Measurements from ENCODE around the gene MPO.
A peak's percentile ranks its signal among the peaks of the same experiment; 100 is the strongest.

The MPO gene

DNA sequence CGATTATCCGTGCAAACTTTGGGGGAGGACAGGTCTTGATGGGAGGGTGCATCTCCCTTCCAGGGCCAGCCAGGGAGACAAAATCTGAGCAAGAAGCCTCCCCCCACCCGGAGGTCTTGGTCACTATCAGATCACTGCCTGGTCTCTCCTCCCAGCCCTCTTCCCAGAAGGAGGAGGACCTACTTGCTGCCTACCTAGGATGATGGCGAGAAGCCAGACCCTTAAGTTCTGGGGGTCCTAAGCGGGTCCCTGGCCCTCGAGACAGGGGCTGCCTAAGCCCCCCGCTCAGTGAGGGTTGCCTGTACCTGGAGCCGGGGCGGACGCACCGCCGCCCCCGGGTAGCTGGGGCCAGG is 43.3 kb upstream of the MPO start:
- no peaks in the 10 kb centered on the region for H3K27me3 ChIP-seq (ENCODE audit: low read depth, low read length)
- H3K36me3 ChIP-seq (ENCODE audit: control insufficient read depth in 1 of 2, insufficient read depth in 2 of 2, low read length in 2 of 2): peaks cover 0 to 10% of the 10 kb centered on the region in 2 donors
- no peaks in the 10 kb centered on the region for H3K9me3 ChIP-seq (ENCODE audit: control insufficient read depth in 1 of 2, low read length in 2 of 2)
- H3K27ac ChIP-seq (ENCODE audit: low read length): no peak overlapping the region
- H3K4me3 ChIP-seq (ENCODE audit: low read depth in 1 of 2, low read length in 2 of 2): peak overlapping the region; percentile 50 to 86
- peaks cover 4 to 27% of the 10 kb centered on the region in 2 donors for H3K4me1 ChIP-seq (ENCODE audit: control insufficient read depth in 1 of 2, insufficient read depth in 2 of 2, low read length in 2 of 2)

DNA sequence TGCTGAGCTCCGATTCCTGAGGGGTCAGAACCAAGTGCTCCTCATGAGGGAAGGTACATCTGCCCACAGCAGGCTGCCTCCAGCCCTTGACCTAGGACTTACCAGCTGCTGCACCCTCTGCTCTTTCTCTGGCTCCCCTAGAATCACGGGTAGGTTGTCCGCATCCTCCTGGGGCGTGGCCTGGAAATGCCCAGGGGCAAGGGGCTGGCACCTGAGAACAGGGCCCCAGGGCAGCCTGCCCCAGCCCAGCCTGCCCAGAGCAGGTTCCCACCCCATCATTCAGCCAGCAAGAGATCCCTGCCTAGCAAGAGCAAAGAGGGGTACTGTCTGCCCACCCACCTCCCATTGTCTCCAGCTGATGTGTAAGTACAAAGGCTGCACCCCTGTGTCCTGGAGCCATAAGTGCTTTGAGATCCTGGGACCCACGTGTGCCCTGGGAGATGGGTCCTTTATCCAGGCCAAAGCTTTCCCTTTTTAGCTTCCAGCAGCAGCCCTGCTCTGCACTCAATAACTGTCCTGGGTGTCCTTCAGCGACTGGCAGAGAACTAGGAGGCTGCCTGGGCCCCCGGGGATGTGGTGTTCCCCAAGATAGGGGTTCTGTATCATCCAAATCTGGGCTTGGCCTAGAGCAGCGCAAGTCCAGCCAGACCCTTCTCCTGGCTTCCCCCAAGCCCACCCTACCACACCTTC is 42.8 kb upstream of the MPO start:
- Histone ChIP-seq H3K4me3 (ENCODE audit: low read depth in 1 of 2, low read length in 2 of 2) (peak overlapping the region; percentile 50 to 86), H3K4me1 (ENCODE audit: control insufficient read depth in 1 of 2, insufficient read depth in 2 of 2, low read length in 2 of 2) (peaks cover 4 to 27% of the 10 kb centered on the region in 2 donors), H3K36me3 (ENCODE audit: control insufficient read depth in 1 of 2, insufficient read depth in 2 of 2, low read length in 2 of 2) (peaks cover 0 to 10% of the 10 kb centered on the region in 2 donors), H3K9me3 (ENCODE audit: control insufficient read depth in 1 of 2, low read length in 2 of 2) (no peaks in the 10 kb centered on the region), H3K27me3 (ENCODE audit: low read depth, low read length) (no peaks in the 10 kb centered on the region), H3K27ac (ENCODE audit: low read length) (no peak overlapping the region)

DNA sequence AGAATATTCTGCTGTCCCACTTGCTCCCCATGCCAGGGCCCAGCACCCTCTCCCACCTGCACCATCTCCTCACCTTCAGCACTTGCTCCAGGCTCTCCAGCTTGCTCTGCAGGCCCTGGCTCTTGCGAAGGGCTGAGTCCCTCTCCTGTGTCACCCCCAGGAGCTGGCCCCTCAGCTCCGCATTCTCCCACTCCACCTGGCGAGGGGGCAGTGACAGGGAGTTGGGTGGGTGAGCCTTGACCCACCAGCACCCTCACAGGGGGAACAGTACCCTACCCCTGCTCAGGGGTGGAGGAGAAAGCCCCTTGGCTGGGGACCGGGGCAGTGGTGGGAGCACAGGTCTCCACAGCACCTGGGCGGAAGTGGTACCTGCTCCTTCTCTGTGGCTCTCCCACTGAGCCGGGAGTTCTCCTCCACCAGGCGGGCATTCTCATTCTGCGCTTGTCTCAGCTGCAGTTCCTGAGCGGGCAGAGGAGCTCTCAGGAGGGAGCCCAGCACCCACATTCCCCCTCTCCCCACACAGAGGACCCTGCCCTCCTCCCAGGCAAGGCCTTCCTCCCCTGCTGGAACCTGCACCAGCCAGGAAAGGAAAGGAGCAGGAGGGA is 41.9 kb upstream of the MPO start:
- Histone ChIP-seq H3K36me3 (ENCODE audit: control insufficient read depth in 1 of 2, insufficient read depth in 2 of 2, low read length in 2 of 2) (peaks cover 0 to 10% of the 10 kb centered on the region in 2 donors), H3K4me3 (ENCODE audit: low read depth in 1 of 2, low read length in 2 of 2) (no peak overlapping the region), H3K9me3 (ENCODE audit: control insufficient read depth in 1 of 2, low read length in 2 of 2) (no peaks in the 10 kb centered on the region), H3K27me3 (ENCODE audit: low read depth, low read length) (no peaks in the 10 kb centered on the region), H3K4me1 (ENCODE audit: control insufficient read depth in 1 of 2, insufficient read depth in 2 of 2, low read length in 2 of 2) (peaks cover 4 to 24% of the 10 kb centered on the region in 2 donors), H3K27ac (ENCODE audit: low read length) (no peak overlapping the region)

DNA sequence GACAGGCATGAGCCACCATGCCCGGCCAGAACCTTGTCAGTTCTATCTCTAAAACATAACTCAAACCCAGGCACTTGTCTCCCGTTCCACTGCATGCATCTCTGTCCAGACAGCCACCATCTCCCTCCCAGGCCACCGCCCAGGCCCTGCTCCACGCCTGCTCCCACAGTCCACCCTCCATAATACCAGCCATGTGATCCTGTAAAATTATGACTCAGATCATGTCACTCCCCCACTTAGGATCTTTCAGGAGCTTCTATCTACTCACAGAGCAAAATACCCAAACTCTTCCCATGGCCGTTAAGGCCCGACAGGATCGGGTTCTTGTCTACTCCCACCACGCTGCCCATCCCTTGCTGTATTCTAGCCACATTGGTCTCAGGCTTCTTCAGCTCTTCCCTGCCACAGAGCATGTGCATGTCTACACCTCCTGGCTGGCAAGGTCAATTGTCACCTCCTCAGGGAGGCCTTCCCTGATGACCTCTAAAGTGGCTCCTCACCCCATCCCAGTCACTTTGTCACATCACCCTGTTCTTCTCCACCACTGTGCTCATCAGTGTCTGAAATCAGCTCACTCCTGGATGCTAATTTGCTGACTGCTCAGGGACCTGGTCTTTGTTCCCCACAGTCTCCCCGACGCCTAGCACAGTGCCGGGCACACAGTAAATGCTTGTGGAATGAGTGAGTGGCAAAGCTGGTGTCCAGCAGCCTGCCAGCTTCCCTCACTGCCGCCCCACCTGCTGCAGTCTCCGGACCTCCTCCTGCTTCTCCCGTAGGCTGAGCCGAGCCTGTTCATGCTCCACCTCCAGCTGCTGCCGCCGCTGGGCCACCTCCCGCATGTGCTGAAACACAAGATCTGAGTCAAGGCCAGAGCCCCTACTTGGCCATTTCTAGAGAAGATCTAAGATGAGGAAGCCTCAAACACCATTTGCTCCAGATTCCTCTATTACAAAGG is 41.1 kb upstream of the MPO start:
- H3K27me3 ChIP-seq (ENCODE audit: low read depth, low read length): no peaks in the 10 kb centered on the region
- H3K36me3 ChIP-seq (ENCODE audit: control insufficient read depth in 1 of 2, insufficient read depth in 2 of 2, low read length in 2 of 2): peaks cover 0 to 10% of the 10 kb centered on the region in 2 donors
- H3K4me1 ChIP-seq (ENCODE audit: control insufficient read depth in 1 of 2, insufficient read depth in 2 of 2, low read length in 2 of 2): peaks cover 4 to 20% of the 10 kb centered on the region in 2 donors
- H3K9me3 ChIP-seq (ENCODE audit: control insufficient read depth in 1 of 2, low read length in 2 of 2): no peaks in the 10 kb centered on the region
- H3K27ac ChIP-seq (ENCODE audit: low read length): no peak overlapping the region
- H3K4me3 ChIP-seq (ENCODE audit: low read depth in 1 of 2, low read length in 2 of 2): no peak overlapping the region

DNA sequence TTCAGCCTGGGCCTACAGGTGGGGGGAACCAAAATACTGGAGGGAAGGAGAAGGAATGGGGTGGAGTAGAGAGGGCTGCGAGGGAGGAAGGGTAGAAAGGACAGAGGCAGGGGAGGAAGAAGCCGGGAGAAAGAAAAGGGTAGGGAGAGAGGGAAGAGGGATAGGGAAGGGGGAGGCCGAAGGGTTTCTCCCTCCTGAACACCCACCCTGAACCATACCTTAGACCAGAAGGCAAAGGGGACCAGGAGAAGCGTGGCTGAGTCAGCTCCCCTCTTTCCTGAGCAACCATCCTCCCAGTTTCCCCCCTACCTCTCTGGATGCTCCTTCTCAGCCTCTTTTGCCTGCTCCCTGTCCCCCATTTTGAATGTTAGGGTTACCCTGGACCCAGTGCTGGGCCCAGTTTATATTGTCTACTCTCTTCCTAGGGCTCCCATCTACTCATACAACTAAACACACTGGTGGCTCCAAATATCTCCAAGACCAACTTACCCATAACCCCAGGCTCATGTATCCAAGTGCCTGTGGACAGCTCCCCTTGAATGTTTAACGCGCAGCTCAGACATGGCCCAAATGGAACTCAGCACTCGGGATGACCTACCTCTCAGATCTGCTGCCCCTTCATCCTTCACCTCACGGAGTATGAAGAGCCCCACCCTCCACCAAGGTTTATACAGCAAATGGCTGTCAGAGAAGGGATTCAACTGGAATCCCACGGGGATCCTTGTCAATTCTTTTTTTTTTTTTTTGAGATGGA is 40.0 kb upstream of the MPO start:
- H3K9me3 ChIP-seq (ENCODE audit: control insufficient read depth in 1 of 2, low read length in 2 of 2): no peaks in the 10 kb centered on the region
- H3K27ac ChIP-seq (ENCODE audit: low read length): no peak overlapping the region
- no peaks in the 10 kb centered on the region for H3K27me3 ChIP-seq (ENCODE audit: low read depth, low read length)
- H3K36me3 ChIP-seq (ENCODE audit: control insufficient read depth in 1 of 2, insufficient read depth in 2 of 2, low read length in 2 of 2): peaks cover 0 to 19% of the 10 kb centered on the region in 2 donors
- no peak overlapping the region for H3K4me3 ChIP-seq (ENCODE audit: low read depth in 1 of 2, low read length in 2 of 2)
- peaks cover 4 to 18% of the 10 kb centered on the region in 2 donors for H3K4me1 ChIP-seq (ENCODE audit: control insufficient read depth in 1 of 2, insufficient read depth in 2 of 2, low read length in 2 of 2)

DNA sequence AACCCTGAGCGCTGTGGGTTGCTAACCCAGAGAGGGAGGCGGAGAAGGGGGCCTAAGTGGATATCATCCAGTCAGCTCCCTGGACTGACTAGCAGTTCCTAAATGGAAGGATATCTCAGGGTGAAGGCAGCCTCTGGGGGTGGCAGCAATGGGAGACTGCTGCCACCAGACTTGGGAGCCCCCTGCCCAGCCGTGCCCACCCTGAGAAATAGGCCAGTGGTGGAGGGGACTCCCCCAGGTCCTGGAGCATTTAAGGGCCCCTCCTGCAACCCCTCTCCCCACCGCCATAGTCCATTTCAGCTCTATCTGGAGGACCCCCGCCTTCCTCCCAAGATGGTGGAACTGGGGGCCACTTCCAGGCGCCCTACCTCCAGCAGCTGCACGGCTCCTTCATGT is 39.4 kb upstream of the MPO start:
- Histone ChIP-seq H3K27ac (ENCODE audit: low read length) (no peak overlapping the region), H3K27me3 (ENCODE audit: low read depth, low read length) (no peaks in the 10 kb centered on the region), H3K4me1 (ENCODE audit: control insufficient read depth in 1 of 2, insufficient read depth in 2 of 2, low read length in 2 of 2) (peaks cover 3 to 12% of the 10 kb centered on the region in 2 donors), H3K4me3 (ENCODE audit: low read depth in 1 of 2, low read length in 2 of 2) (no peak overlapping the region), H3K36me3 (ENCODE audit: control insufficient read depth in 1 of 2, insufficient read depth in 2 of 2, low read length in 2 of 2) (peaks cover 0 to 19% of the 10 kb centered on the region in 2 donors), H3K9me3 (ENCODE audit: control insufficient read depth in 1 of 2, low read length in 2 of 2) (no peaks in the 10 kb centered on the region)

DNA sequence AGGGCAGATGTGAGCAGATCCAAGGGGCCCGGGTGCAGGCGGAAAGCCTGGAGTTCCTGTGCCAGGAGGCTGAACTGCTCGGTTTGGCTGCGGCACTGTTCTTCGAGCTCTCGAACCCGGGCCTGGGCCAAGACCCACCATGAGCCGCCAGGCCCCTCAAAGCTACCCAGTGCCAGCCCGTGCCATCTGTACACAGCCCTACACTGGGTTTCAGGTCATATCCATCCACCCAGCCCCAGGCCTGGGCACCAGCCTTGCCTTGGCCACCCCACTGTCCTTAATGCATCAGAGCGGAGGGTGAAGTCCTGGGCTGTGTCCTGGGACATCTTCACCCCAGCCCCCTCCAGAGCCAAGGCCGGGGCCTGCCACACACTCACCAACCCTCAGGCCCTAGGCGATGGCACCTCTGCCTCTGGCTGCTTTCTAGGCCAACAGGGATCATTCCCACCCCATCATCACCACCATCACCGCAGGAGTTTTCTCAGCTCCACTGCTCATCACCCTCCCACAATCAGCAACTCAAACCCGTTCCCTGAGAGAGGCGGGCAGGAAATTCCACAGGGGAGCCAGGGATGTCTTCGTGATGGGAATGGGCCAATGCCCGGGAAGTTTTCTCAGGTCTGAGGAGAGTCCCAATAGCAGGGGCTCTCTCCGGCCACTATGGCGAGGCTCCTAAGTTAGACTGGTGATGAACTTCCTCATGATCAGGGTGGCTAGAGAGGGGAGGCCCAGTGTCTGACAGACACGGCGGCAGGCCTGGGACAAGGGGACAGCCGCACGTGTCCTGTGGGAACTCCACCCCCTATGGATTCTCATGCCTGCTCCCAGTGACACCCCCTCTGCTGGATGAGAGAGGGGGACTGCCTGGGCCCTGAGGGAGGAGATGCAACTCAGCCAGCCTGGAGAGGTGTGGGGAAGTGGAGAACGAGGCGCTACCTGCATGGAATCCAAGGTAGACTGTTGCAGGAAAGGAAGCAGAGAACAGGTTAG is 38.7 kb upstream of the MPO start:
- Histone ChIP-seq H3K9me3 (ENCODE audit: control insufficient read depth in 1 of 2, low read length in 2 of 2) (no peaks in the 10 kb centered on the region), H3K4me3 (ENCODE audit: low read depth in 1 of 2, low read length in 2 of 2) (no peak overlapping the region), H3K36me3 (ENCODE audit: control insufficient read depth in 1 of 2, insufficient read depth in 2 of 2, low read length in 2 of 2) (peaks cover 0 to 19% of the 10 kb centered on the region in 2 donors), H3K4me1 (ENCODE audit: control insufficient read depth in 1 of 2, insufficient read depth in 2 of 2, low read length in 2 of 2) (peaks cover 0 to 8% of the 10 kb centered on the region in 2 donors), H3K27me3 (ENCODE audit: low read depth, low read length) (no peaks in the 10 kb centered on the region), H3K27ac (ENCODE audit: low read length) (no peak overlapping the region)

DNA sequence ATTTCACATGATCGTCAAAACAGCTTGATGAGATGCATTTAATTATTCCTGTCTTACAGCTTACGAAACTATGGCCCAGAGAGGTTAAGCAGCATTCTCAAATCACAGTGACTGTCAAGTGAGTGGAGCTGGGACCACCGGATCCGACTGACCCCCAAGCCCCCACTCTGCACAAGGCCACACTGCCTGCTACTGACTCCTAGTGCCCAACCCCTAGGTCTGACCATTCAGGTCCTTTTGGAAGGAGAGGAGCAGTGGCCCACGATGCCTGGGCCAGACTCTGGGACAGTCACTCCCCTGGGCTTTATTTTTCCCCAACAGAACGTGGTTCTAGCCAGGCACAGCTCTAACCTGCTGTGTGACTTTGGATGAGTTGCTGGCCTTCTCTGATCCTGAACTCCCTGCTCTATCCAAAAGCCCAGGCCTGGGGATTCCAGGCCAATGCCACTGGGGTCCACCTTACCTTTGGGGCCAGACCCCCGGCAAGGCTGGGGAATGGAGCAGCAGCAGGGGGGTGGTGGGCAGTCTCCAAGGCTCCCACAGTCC is 38.0 kb upstream of the MPO start:
- H3K27me3 ChIP-seq (ENCODE audit: low read depth, low read length): no peaks in the 10 kb centered on the region
- no peak overlapping the region for H3K27ac ChIP-seq (ENCODE audit: low read length)
- peaks cover 0 to 19% of the 10 kb centered on the region in 2 donors for H3K36me3 ChIP-seq (ENCODE audit: control insufficient read depth in 1 of 2, insufficient read depth in 2 of 2, low read length in 2 of 2)
- H3K4me3 ChIP-seq (ENCODE audit: low read depth in 1 of 2, low read length in 2 of 2): no peak overlapping the region
- no peaks in the 10 kb centered on the region for H3K9me3 ChIP-seq (ENCODE audit: control insufficient read depth in 1 of 2, low read length in 2 of 2)
- H3K4me1 ChIP-seq (ENCODE audit: control insufficient read depth in 1 of 2, insufficient read depth in 2 of 2, low read length in 2 of 2): peaks cover 0 to 5% of the 10 kb centered on the region in 2 donors

DNA sequence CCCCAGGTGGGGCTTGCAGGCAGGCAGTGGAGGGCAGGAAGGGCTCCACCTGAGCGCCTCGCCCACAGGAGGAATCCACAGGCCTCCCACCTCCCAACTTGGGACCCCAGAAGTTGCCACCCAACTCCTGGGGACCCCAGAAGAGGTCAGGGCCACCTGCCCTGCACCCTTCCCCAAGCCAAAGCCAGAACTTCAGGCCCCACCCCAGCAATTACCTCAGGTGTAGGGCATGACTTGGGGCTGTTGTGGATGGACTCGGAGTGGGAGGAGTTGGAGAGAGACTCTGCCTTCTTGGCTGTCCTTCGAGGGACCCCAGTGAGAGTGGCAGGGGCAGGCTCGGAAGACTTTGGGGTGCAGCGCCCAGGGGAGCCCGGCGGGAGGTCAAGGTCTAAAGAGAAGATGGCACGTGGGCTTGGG is 37.3 kb upstream of the MPO start:
- Histone ChIP-seq H3K27ac (ENCODE audit: low read length) (no peak overlapping the region), H3K36me3 (ENCODE audit: control insufficient read depth in 1 of 2, insufficient read depth in 2 of 2, low read length in 2 of 2) (peaks cover 0 to 19% of the 10 kb centered on the region in 2 donors)

More for the DNA sequence above, 37.3 kb upstream of the MPO start:
- H3K4me1 ChIP-seq (ENCODE audit: control insufficient read depth in 1 of 2, insufficient read depth in 2 of 2, low read length in 2 of 2): no peaks in the 10 kb centered on the region
- H3K4me3 ChIP-seq (ENCODE audit: low read depth in 1 of 2, low read length in 2 of 2): no peak overlapping the region
- H3K27me3 ChIP-seq (ENCODE audit: low read depth, low read length): no peaks in the 10 kb centered on the region
- H3K9me3 ChIP-seq (ENCODE audit: control insufficient read depth in 1 of 2, low read length in 2 of 2): no peaks in the 10 kb centered on the region
